Transverse colon (tissue), 4 donors: Measurements from ENCODE around the gene SPATA19. TPM values are rescaled to one million over a fixed set of nuclear protein-coding genes. Genes with fewer than 3 reads are reported as not detected.

ENCODE experiments used
- DNase-seq: peaks from one replicate; pipeline ENCODE4 v3.0.0-alpha.2; 2019
- H3K27ac ChIP-seq, 4 donors: fragments of 200-600 bp; sonication (generic); 2 replicates each; pipeline ENCODE4 v1.5.1; 2016 to 2018; ENCODE audit warnings: inconsistent platforms in 4 of 4
- H3K27me3 ChIP-seq: fragments of 200-600 bp; sonication (generic); 2 replicates; pipeline ENCODE4 v1.5.1; 2017; ENCODE audit warnings: inconsistent platforms
- H3K36me3 ChIP-seq, 4 donors: fragments of 200-600 bp; sonication (generic); 2 replicates each; pipeline ENCODE4 v1.5.1; 2017 to 2019; ENCODE audit warnings: inconsistent platforms in 4 of 4
- H3K4me1 ChIP-seq, 4 donors: fragments of 200-600 bp; sonication (generic); 2 replicates each; pipeline ENCODE4 v1.5.1; 2017 to 2020; ENCODE audit warnings: inconsistent platforms in 4 of 4
- H3K4me3 ChIP-seq, 4 donors: fragments of 200-600 bp; sonication (generic); 1 replicate in 1 of 4; 2 replicates in 3 of 4; pipeline versions ENCODE4 v1.5.1 to v1.6.1; 2017 to 2019; ENCODE audit warnings: inconsistent platforms in 4 of 4
- H3K9me3 ChIP-seq, 2 donors: fragments of 200-600 bp; sonication (generic); 2 replicates each; pipeline ENCODE4 v1.5.1; 2017 to 2019; ENCODE audit warnings: inconsistent platforms in 2 of 2
- CTCF ChIP-seq, 5 experiments: fragments of 200-600 bp in 3 of 5; fragments of 450-650 bp in 2 of 5; sonication (generic) in 3 of 5; IDR thresholded peaks; 1 replicate in 2 of 5; 2 replicates in 3 of 5; pipeline ENCODE4 v1.5.1; 2016 to 2017; ENCODE audit warnings: antibody characterized with exemption in 5 of 5, inconsistent platforms in 3 of 5, mild to moderate bottlenecking in 2 of 5, moderate library complexity in 1 of 5
- EP300 ChIP-seq: sonication (generic); formaldehyde crosslinking; IDR thresholded peaks from one replicate; pipeline ENCODE4 v1.6.1; 2017; ENCODE audit warnings: antibody characterized with exemption, low read depth
- POLR2A ChIP-seq: fragments of 450-650 bp; IDR thresholded peaks from one replicate; pipeline ENCODE4 v1.6.1; 2016; ENCODE audit warnings: antibody characterized with exemption, mild to moderate bottlenecking, moderate library complexity
- POLR2AphosphoS5 ChIP-seq, 3 donors: sonication (generic); formaldehyde crosslinking; IDR thresholded peaks; one replicate each; pipeline ENCODE4 v1.6.1; 2016; ENCODE audit warnings: antibody characterized with exemption in 3 of 3
- WGBS, 2 donors: methylation state at CpG; one replicate each; pipeline ENCODE4 v1.1.5; 2018; ENCODE audit warnings: low coverage in 1 of 2; 5-methylcytosine and 5-hydroxymethylcytosine counted together
- in situ Hi-C, 4 donors: fragments of 200-750 bp; cut with MboI; loops; one replicate each; pipeline versions ENCODE4 v1.15.0 to v1.15.1; 2017; ENCODE audit warnings: low sequenced_read_pairs in 3 of 4, low pct_ligation_motif_present in 1 of 4, low pct_unique_long_range_greater_than_20kb in 1 of 4
- intact Hi-C: fragments of 100-400 bp; cut with DNase I; formaldehyde crosslinking; loops from one replicate; pipeline ENCODE4 v1.15.1; 2023; ENCODE audit warnings: low total_unique reads
- total RNA-seq, 4 donors: library from RNA; depleted of rRNA; stranded (reverse); fragments of >200 nt; gene quantifications; one replicate each; pipeline ENCODE4 v1.1.0, GENCODE V29; 2016

Gene SPATA19
- total RNA-seq, 4 donors from 2014 or later, result not detected

DNA sequence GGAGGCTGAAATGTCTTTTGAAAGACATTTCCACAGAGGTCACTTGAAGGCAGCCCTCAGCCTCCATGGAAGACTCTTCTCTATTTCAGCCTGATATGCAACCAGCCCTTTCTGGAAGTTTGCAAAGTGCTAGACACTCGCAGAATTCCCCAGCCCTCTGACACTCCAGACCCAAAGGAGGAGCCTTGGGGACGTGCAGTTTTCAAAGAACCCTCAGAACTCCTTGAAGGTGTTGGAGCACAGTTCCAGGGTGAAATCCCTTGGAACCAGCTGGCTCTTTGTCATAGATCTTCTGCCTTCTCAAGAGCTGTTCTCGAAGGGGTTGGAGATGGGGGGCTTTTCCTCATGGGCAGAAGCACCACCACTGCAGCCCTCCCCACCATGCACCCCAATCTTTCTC is 19.6 kb downstream of the SPATA19 start:
- TF ChIP-seq POLR2AphosphoS5 (IDR thresholded peaks at IDR 0.05), result no peak
- no peak for TF ChIP-seq POLR2A
- no peak for TF ChIP-seq EP300
- no peak for TF ChIP-seq CTCF (IDR thresholded peaks at IDR 0.05)

GRCh38 chr11:133825156-133825555 is 20.2 kb downstream of the SPATA19 start:
- TF ChIP-seq POLR2AphosphoS5 (IDR thresholded peaks at IDR 0.05) (no peak), EP300 (no peak), POLR2A (no peak), CTCF (IDR thresholded peaks at IDR 0.05) (no peak)
- WGBS, 2 donors, result 91 to 98% methylated on average over 10 to 11 of the region's 11 CpGs
- H3K9me3 ChIP-seq, result no peaks in the 10 kb centered on the region
- H3K4me3 ChIP-seq, result no peak overlapping the region
- intact Hi-C loops (no loop called here), in situ Hi-C loops (loop anchor here in 2 of 4 donors (10.0 kb wide), 1 partner anchor 690 kb away; no protein-coding TSS in a partner anchor)
- no peak overlapping the region for H3K27ac ChIP-seq
- H3K36me3 ChIP-seq, result no peaks in the 10 kb centered on the region
- no peaks in the 10 kb centered on the region for H3K27me3 ChIP-seq
- no peaks in the 10 kb centered on the region for H3K4me1 ChIP-seq
- no peak for DNase-seq

More for the DNA sequence above, 19.6 kb downstream of the SPATA19 start:
- Histone ChIP-seq H3K27ac (no peak overlapping the region), H3K4me1 (no peaks in the 10 kb centered on the region), H3K36me3 (no peaks in the 10 kb centered on the region), H3K4me3 (no peak overlapping the region), H3K9me3 (no peaks in the 10 kb centered on the region), H3K27me3 (no peaks in the 10 kb centered on the region)
- no peak for DNase-seq
- WGBS, 2 donors, result 41% methylated on average over 3 of the region's 3 CpGs; no CpG with 5 or more reads in 1 of the 2 donors
- in situ Hi-C loops (loop anchor here in 2 of 4 donors (10.0 kb wide), 1 partner anchor 691 kb away; no protein-coding TSS in a partner anchor), intact Hi-C loops (no loop called here)

DNA sequence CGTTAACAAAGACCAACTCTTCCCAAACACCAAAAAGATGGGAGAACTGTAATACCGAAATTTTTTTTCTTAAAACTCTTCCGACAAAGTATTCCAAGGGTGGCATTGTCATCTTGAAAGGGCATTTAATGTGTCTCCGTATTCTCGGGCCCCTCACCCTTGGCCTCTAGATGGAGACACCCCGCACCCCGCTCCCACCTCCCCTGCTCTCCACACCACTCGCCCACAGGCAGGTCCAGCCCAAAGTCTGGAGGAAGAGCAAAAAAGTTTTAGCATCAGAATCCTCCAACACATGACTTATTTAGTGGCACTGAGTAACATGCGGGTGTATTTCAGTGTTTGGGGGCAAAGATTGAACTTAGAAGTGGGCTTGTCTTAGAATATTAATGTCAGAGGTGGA is 20.7 kb downstream of the SPATA19 start:
- 72 to 80% methylated on average over 1 to 9 of the region's 9 CpGs for WGBS, 2 donors
- no peak for DNase-seq
- H3K36me3 ChIP-seq, result no peaks in the 10 kb centered on the region
- intact Hi-C loops, result no loop called here
- H3K4me1 ChIP-seq, result no peaks in the 10 kb centered on the region
- in situ Hi-C loops, result loop anchor here in 3 of 4 donors (10.0 to 25.0 kb wide), 2 partner anchors 687 to 690 kb away; no protein-coding TSS in a partner anchor
- H3K4me3 ChIP-seq, result no peak overlapping the region
- TF ChIP-seq EP300 (no peak), CTCF (IDR thresholded peaks at IDR 0.05) (no peak), POLR2AphosphoS5 (IDR thresholded peaks at IDR 0.05) (no peak), POLR2A (no peak)
- no peak overlapping the region for H3K27ac ChIP-seq
- H3K27me3 ChIP-seq, result no peaks in the 10 kb centered on the region
- no peaks in the 10 kb centered on the region for H3K9me3 ChIP-seq

- H3K27ac ChIP-seq, result no peak overlapping the region
- no peaks in the 10 kb centered on the region for H3K9me3 ChIP-seq
- TF ChIP-seq POLR2A, result no peak
- TF ChIP-seq CTCF (IDR thresholded peaks at IDR 0.05), result no peak
- in situ Hi-C loops (loop anchor here in 3 of 4 donors (10.0 to 25.0 kb wide), 2 partner anchors 686 to 689 kb away; no protein-coding TSS in a partner anchor), intact Hi-C loops (no loop called here)
- no peak overlapping the region for H3K4me3 ChIP-seq
- H3K27me3 ChIP-seq, result no peaks in the 10 kb centered on the region
- WGBS, 2 donors, result 80% methylated on average over 4 of the region's 4 CpGs; no CpG with 5 or more reads in 1 of the 2 donors
- no peak for DNase-seq
- no peaks in the 10 kb centered on the region for H3K36me3 ChIP-seq
- H3K4me1 ChIP-seq, result no peaks in the 10 kb centered on the region
These were observed 21.7 kb downstream of the SPATA19 start for GRCh38 chr11:133823614-133824013.
